ENCODE data around the gene SLC8A1. TPM values are rescaled to one million over a fixed set of nuclear protein-coding genes. Genes with fewer than 3 reads are reported as not detected.

Gene SLC8A1
- polyA plus RNA-seq, 3 donors = 0.62 to 1.9 (median 0.79) TPM

- 49 to 55% (median 51%) methylated on average over 4 of the region's 4 CpGs for WGBS, 3 donors
- no peak overlapping the region for H3K27ac ChIP-seq (ENCODE audit: low read depth, low read length)
Observed at GRCh38 chr2:40371525-40372282, 80.2 kb downstream of the SLC8A1 start.

- H3K27ac ChIP-seq (ENCODE audit: low read depth, low read length) = no peak overlapping the region
- WGBS, 3 donors = 84 to 95% (median 90%) methylated on average over 2 of the region's 2 CpGs
Observed at GRCh38 chr2:40370007-40370395, 81.9 kb downstream of the SLC8A1 start.

- 90 to 97% (median 91%) methylated on average over 3 of the region's 3 CpGs for WGBS, 3 donors
- no peak overlapping the region for H3K27ac ChIP-seq (ENCODE audit: low read depth, low read length)
Observed at GRCh38 chr2:40369267-40370006, 82.5 kb downstream of the SLC8A1 start.

GRCh38 chr2:40367652-40368051, 84.2 kb downstream of the SLC8A1 start:
- H3K27ac ChIP-seq (ENCODE audit: low read depth, low read length) = no peak overlapping the region
- WGBS, 3 donors = 93 to 97% (median 93%) methylated on average over 2 of the region's 2 CpGs

- no peak overlapping the region for H3K27ac ChIP-seq (ENCODE audit: low read depth, low read length)
- 96 to 99% (median 99%) methylated on average over 2 of the region's 2 CpGs for WGBS, 3 donors
Observed at GRCh38 chr2:40367032-40367431, 84.9 kb downstream of the SLC8A1 start.

GRCh38 chr2:40364151-40364874, 87.6 kb downstream of the SLC8A1 start:
- 7 to 17% (median 13%) methylated on average over 3 of the region's 3 CpGs for WGBS, 3 donors
- no peak overlapping the region for H3K27ac ChIP-seq (ENCODE audit: low read depth, low read length)

- no peak overlapping the region for H3K27ac ChIP-seq (ENCODE audit: low read depth, low read length)
- 43 to 73% (median 65%) methylated on average over 6 of the region's 6 CpGs for WGBS, 3 donors
Observed at GRCh38 chr2:40363631-40364030, 88.3 kb downstream of the SLC8A1 start.

- WGBS, 3 donors = 23 to 65% (median 51%) methylated on average over 1 of the region's 1 CpG
- H3K27ac ChIP-seq (ENCODE audit: low read depth, low read length) = no peak overlapping the region
Observed at GRCh38 chr2:40363231-40363630, 88.7 kb downstream of the SLC8A1 start.

- WGBS, 3 donors = 92 to 97% (median 96%) methylated on average over 4 of the region's 4 CpGs
- H3K27ac ChIP-seq (ENCODE audit: low read depth, low read length) = no peak overlapping the region
Observed at GRCh38 chr2:40361478-40361877, 90.4 kb downstream of the SLC8A1 start.

- no peak overlapping the region for H3K27ac ChIP-seq (ENCODE audit: low read depth, low read length)
- WGBS, 3 donors = 47 to 88% (median 77%) methylated on average over 1 of the region's 1 CpG
Observed at GRCh38 chr2:40360652-40361051, 91.2 kb downstream of the SLC8A1 start.

- WGBS, 3 donors = 90 to 95% (median 94%) methylated on average over 2 of the region's 2 CpGs
- H3K27ac ChIP-seq (ENCODE audit: low read depth, low read length) = no peak overlapping the region
Observed at GRCh38 chr2:40359811-40360210, 92.1 kb downstream of the SLC8A1 start.

- 70 to 90% (median 87%) methylated on average over 8 of the region's 8 CpGs for WGBS, 3 donors
Observed at GRCh38 chr2:40358783-40359182, 93.1 kb downstream of the SLC8A1 start.

GRCh38 chr2:40357667-40358066, 94.2 kb downstream of the SLC8A1 start:
- H3K27ac ChIP-seq (ENCODE audit: low read depth, low read length) = no peak overlapping the region

More at GRCh38 chr2:40358783-40359182, 93.1 kb downstream of the SLC8A1 start:
- H3K27ac ChIP-seq (ENCODE audit: low read depth, low read length) = no peak overlapping the region

GRCh38 chr2:40355451-40355850, 96.4 kb downstream of the SLC8A1 start:
- WGBS, 3 donors = 80 to 93% (median 91%) methylated on average over 3 of the region's 3 CpGs
- no peak overlapping the region for H3K27ac ChIP-seq (ENCODE audit: low read depth, low read length)

More at GRCh38 chr2:40357667-40358066, 94.2 kb downstream of the SLC8A1 start:
- 75 to 84% (median 78%) methylated on average over 3 of the region's 3 CpGs for WGBS, 3 donors

GRCh38 chr2:40353231-40353630, 98.7 kb downstream of the SLC8A1 start:
- H3K27ac ChIP-seq (ENCODE audit: low read depth, low read length) = no peak overlapping the region
- WGBS, 3 donors = 53 to 69% (median 64%) methylated on average over 5 of the region's 5 CpGs

GRCh38 chr2:40352703-40353099, 99.2 kb downstream of the SLC8A1 start:
- 65 to 77% (median 75%) methylated on average over 7 of the region's 7 CpGs for WGBS, 3 donors

GRCh38 chr2:40352041-40352702, 99.7 kb downstream of the SLC8A1 start:
- no peak overlapping the region for H3K27ac ChIP-seq (ENCODE audit: low read depth, low read length)
- 69 to 73% (median 70%) methylated on average over 4 of the region's 4 CpGs for WGBS, 3 donors

More at GRCh38 chr2:40352703-40353099, 99.2 kb downstream of the SLC8A1 start:
- no peak overlapping the region for H3K27ac ChIP-seq (ENCODE audit: low read depth, low read length)

- WGBS, 3 donors = 60 to 73% (median 65%) methylated on average over 5 of the region's 5 CpGs
- no peak overlapping the region for H3K27ac ChIP-seq (ENCODE audit: low read depth, low read length)
Observed at GRCh38 chr2:40348665-40349064, 103.2 kb downstream of the SLC8A1 start.

All from adipose tissue (tissue), 3 donors.